ENCODE results near the gene ERBB2.

ERBB2 gene

GRCh38 chr17:39664581-39665561 is 35.0 kb upstream of the ERBB2 start, which contains the start of gene TCAP:
Gene TCAP, plus strand, starts transcription at chr17:39665349. Its CDS starts 11 bp downstream, at chr17:39665360.
- H3K4me3 ChIP-seq = no peak within 1 kb of the TSS
- H3K27ac ChIP-seq = peak within 1 kb of the TSS in 1 of 21 experiments; percentile 25

DNA sequence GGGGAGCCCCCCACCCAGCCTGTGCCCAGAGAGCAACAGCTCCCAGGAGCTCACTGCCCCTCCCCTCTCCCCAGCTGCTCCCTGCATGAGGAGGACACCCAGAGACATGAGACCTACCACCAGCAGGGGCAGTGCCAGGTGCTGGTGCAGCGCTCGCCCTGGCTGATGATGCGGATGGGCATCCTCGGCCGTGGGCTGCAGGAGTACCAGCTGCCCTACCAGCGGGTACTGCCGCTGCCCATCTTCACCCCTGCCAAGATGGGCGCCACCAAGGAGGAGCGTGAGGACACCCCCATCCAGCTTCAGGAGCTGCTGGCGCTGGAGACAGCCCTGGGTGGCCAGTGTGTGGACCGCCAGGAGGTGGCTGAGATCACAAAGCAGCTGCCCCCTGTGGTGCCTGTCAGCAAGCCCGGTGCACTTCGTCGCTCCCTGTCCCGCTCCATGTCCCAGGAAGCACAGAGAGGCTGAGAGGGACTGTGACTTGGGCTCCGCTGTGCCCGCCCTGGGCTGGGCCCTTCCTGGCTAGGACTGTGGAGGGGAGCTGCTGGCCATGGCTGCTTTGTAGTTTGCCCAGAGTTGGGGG is 34.1 kb upstream of the ERBB2 start:
- H3K27ac ChIP-seq = no peak overlapping the region
- no peak overlapping the region for H3K4me3 ChIP-seq

DNA sequence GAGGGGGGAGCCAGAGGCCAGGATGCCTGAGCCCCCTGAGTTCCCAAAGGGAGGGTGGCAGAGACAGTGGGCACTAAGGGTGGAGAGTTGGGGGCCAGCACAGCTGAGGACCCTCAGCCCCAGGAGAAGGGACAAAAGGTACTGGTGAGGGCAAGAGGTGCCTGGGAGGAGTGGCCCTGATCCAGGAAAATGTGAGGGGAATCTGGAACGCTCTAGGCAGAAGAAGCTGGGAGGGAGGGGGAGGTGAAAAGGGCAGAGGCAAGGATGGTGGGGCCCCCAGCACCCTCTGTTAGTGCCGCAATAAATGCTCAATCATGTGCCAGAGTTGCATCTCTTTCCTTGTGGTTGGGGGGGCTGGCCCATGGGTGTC is 33.6 kb upstream of the ERBB2 start:
- H3K27ac ChIP-seq = no peak overlapping the region

DNA sequence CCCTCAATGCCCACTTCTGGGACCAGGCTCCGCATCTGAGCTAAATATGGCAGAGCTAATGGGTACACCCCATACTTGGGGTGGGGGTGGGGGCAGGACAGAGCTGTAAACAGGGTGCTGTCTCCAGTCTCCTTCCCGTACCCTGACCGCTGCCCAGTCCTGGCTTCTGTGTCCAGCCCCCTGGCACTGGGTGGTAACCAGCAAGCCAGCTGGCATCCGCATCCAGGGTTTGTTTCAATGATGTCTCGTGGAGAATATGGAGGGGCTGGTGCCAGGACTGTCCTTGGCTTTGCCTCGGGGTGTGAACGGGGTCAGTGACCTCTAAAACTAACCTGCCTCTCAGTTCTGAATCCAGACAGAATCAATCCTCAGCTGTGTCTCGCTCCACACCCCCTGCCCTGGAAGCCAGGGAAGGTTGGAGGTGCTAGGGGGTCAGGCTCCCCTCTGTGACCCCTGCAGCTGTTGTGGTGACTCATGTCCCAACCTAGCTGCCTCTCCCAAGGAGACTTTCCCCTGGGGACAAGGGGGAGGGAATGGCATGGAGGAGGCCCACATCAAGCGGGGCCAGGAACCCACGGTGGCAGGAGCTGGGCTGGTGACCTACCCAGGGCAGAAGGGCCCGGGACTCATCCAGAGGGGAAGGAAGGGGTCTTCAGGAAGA is 33.1 kb upstream of the ERBB2 start:
- Histone ChIP-seq H3K27ac (no peak overlapping the region), H3K4me3 (no peak overlapping the region)

More for the DNA sequence above, 33.6 kb upstream of the ERBB2 start:
- no peak overlapping the region for H3K4me3 ChIP-seq

DNA sequence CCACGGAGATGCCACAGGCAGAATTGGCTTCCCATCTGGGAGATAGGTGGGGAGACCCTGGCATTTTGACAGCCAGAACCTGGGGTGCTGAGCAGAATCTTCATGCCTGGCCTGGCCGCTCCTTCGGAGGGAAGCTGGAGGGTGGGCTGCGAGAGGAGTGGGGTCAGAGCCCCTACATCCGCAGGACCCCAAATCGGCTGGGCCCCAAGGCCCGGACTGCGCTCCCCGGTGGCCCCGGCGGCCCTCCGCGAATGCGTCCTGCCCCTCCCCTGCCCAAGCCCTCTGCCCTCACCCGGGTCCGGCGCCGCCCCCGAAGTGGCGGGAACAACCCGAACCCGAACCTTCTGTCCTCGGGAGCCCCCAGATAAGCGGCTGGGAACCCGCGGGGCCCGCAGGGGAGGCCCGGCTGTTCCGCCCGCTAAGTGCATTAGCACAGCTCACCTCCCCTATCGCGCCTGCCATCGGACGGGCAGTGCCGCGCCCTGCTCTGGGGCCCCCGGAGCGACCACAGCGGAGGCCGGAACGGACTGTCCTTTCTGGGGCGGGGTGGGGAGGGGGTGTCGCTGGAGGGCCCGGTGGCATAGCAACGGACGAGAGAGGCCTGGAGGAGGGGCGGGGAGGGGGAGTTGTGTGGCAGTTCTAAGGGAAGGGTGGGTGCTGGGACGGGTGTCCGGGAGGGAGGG is 32.5 kb upstream of the ERBB2 start:
- Histone ChIP-seq H3K4me3 (peak overlapping the region in 4 of 7 experiments; percentile 12 to 34 (median 29)), H3K27ac (no peak overlapping the region)

DNA sequence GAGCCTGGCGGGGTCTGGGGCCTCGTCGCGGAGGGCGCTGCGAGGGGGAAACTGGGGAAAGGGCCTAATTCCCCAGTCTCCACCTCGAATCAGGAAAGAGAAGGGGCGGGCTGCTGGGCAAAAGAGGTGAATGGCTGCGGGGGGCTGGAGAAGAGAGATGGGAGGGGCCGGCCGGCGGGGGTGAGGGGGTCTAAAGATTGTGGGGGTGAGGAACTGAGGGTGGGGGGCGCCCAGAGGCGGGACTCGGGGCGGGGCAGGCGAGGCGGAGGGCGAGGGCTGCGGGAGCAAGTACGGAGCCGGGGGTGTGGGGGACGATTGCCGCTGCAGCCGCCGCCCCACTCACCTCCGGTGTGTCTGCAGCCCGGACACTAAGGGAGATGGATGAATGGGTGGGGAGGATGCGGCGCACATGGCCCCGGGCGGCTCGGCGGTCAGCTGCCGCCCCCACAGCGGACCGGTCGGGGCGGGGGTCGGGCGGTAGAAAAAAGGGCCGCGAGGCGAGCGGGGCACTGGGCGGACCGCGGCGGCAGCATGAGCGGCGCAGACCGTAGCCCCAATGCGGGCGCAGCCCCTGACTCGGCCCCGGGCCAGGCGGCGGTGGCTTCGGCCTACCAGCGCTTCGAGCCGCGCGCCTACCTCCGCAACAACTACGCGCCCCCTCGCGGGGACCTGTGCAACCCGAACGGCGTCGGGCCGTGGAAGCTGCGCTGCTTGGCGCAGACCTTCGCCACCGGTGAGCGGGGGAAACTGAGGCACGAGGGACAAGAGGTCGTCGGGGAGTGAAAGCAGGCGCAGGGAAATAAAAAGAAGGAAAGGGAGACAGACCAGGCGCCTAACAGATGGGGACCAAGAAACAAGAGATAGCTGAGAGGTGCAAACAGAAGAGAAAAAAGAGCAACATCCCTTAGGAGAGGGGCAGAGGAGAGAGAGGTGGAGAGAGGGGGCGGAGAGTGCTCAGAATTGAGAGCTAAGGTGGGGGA is 31.6 kb upstream of the ERBB2 start, which contains the start of gene PNMT:
TSS of gene PNMT (plus strand) at position 509 of the 980 bp plus-strand sequence. CDS start at position 532, 23 bp downstream.
- H3K4me3 ChIP-seq = peak within 1 kb of the TSS in 6 of 7 experiments; percentile 7 to 34 (median 20)
- H3K27ac ChIP-seq = peak within 1 kb of the TSS in 1 of 21 experiments; percentile 10

DNA sequence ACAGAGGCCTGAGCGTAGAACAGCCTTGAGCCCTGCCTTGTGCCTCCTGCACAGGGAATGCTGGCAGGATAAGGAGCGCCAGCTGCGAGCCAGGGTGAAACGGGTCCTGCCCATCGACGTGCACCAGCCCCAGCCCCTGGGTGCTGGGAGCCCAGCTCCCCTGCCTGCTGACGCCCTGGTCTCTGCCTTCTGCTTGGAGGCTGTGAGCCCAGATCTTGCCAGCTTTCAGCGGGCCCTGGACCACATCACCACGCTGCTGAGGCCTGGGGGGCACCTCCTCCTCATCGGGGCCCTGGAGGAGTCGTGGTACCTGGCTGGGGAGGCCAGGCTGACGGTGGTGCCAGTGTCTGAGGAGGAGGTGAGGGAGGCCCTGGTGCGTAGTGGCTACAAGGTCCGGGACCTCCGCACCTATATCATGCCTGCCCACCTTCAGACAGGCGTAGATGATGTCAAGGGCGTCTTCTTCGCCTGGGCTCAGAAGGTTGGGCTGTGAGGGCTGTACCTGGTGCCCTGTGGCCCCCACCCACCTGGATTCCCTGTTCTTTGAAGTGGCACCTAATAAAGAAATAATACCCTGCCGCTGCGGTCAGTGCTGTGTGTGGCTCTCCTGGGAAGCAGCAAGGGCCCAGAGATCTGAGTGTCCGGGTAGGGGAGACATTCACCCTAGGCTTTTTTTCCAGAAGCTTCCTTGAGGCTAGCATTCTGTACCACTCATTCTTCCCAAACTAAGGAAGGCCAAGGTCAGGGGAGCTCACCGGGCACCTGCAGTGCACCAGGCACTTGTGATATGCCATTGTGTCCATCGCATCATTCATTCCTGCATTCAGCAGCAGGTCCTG is 29.7 kb upstream of the ERBB2 start:
- H3K4me3 ChIP-seq = no peak overlapping the region
- H3K27ac ChIP-seq = no peak overlapping the region

DNA sequence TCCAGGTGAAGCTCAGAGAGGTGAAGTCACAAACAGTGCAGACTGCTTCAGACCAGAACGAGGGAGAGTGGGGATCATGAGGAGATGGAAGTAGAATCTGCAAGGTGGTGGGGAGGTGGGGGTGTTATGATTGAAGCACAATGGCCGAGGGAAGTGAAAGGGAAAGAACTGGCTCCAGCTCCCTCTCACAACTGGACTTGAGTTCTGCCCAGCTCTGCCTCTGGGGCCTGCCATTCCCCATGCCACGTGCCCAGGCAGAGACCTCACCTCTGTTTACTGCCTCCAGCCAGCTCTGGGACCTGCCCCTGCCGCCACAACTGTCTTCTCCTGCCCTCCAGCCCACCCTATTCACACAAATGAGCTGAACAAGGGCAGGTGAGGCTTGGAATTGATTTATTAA is 29.1 kb upstream of the ERBB2 start:
- H3K4me3 ChIP-seq = no peak overlapping the region
- no peak overlapping the region for H3K27ac ChIP-seq

GRCh38 chr17:39671651-39672521 is 28.0 kb upstream of the ERBB2 start:
- H3K27ac ChIP-seq = peak overlapping the region in 4 of 21 experiments; percentile 6 to 47 (median 12)

GRCh38 chr17:39672522-39673334 is 27.1 kb upstream of the ERBB2 start:
- H3K4me3 ChIP-seq = no peak overlapping the region
- peak overlapping the region in 3 of 21 experiments; percentile 9 to 47 (median 14) for H3K27ac ChIP-seq

More at GRCh38 chr17:39671651-39672521, 28.0 kb upstream of the ERBB2 start:
- no peak overlapping the region for H3K4me3 ChIP-seq

- peak overlapping the region in 1 of 21 experiments; percentile 79 for H3K27ac ChIP-seq
Measured at GRCh38 chr17:39673335-39674081, 26.4 kb upstream of the ERBB2 start.

DNA sequence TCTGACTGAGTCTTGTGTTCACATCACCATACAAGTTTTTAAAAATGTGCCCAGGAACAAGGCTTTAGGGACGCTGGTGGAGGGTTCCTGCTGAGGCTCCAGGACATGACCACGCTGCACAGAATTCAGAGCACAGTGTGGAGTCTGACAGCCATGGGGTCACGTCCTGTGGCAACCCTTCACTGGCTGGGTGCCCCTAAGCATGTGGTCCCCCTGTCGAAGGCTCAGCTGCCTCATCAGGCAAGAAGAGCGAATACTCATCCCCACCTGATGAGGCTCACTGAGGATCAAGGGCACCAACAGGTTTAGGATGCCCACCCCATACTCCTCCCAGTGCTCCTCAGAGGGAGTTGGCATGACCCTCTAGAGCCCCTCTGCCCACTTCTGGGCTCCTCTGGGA is 25.7 kb upstream of the ERBB2 start:
- Histone ChIP-seq H3K27ac (peak overlapping the region in 9 of 21 experiments; percentile 0 to 85 (median 74)), H3K4me3 (no peak overlapping the region)

More at GRCh38 chr17:39673335-39674081, 26.4 kb upstream of the ERBB2 start:
- no peak overlapping the region for H3K4me3 ChIP-seq

GRCh38 chr17:39674702-39675389 is 25.0 kb upstream of the ERBB2 start:
- no peak overlapping the region for H3K4me3 ChIP-seq
- peak overlapping the region in 20 of 21 experiments; percentile 15 to 85 (median 72) for H3K27ac ChIP-seq

DNA sequence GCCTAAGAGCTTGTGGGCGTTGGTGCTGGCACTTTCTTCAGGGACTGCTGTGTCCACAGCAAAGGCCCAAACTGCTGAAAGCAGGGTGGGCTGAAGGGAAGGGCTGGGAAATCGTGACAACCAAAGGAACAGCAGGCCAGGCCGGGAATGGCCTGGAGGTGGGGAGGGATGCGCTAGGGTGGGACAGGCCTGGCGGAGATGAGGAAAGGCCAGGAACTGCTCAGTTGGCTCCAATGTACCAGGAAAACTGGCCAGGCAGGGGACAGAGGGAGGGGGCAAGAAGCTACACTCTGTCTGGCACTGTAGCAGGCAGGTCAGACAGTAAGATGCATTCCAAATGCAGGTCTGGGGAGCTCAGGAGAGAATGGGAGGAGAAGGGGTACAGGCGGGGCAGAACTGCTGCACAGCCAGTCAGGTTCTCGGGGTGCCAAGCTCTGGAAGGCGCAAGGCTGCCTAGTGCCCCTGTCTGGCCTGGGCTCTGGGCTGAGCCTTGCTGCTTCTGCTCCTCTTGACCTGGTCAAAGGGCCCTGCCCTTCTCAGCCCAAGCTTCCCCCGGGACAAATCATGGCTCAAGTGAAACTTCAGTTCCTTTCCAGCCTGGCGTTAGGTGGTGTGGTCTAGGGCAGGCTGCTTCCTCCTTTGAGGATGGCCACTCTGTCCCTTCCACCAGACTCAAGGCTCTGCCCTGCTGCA is 24.3 kb upstream of the ERBB2 start:
- Histone ChIP-seq H3K27ac (peak overlapping the region in 20 of 21 experiments; percentile 15 to 85 (median 72)), H3K4me3 (no peak overlapping the region)
